Trophoblast cell (in vitro differentiated cells and primary cell): ENCODE results near the gene THAP4.

Source experiments
- DNase-seq, 2 donors: peaks; one replicate each; pipeline ENCODE4 v3.0.0-alpha.2; 2016
- H2AFZ ChIP-seq: 2 replicates; pipeline ENCODE4 v1.6.1; 2013; ENCODE audit warnings: low read length, moderate library complexity, mild to moderate bottlenecking; ENCODE audit not compliant: insufficient read depth, poor library complexity
- H2AK5ac ChIP-seq: 2 replicates; pipeline ENCODE4 v1.6.1; 2013; ENCODE audit warnings: mild to moderate bottlenecking, low read length
- H2BK120ac ChIP-seq: 2 replicates; pipeline ENCODE4 v1.6.1; 2013; ENCODE audit warnings: low read length, mild to moderate bottlenecking, moderate library complexity; ENCODE audit not compliant: insufficient read depth, poor library complexity
- H2BK12ac ChIP-seq: 2 replicates; pipeline ENCODE4 v1.6.1; 2013; ENCODE audit warnings: mild to moderate bottlenecking, low read length, moderate library complexity
- H2BK5ac ChIP-seq: 2 replicates; pipeline ENCODE4 v1.6.1; 2013; ENCODE audit warnings: low read length, low read depth, moderate library complexity, mild to moderate bottlenecking; ENCODE audit not compliant: poor library complexity
- H3K14ac ChIP-seq: 2 replicates; pipeline ENCODE4 v1.6.1; 2013; ENCODE audit warnings: mild to moderate bottlenecking, low read length
- H3K18ac ChIP-seq: 2 replicates; pipeline ENCODE4 v1.6.1; 2013; ENCODE audit warnings: mild to moderate bottlenecking, low read length
- H3K23ac ChIP-seq: 2 replicates; pipeline ENCODE4 v1.6.1; 2013; ENCODE audit warnings: low read length
- H3K27ac ChIP-seq: 2 replicates; pipeline ENCODE4 v1.5.1; 2013; ENCODE audit warnings: low read depth, mild to moderate bottlenecking, inconsistent platforms, low read length, moderate library complexity
- H3K27me3 ChIP-seq: 2 replicates; pipeline ENCODE4 v1.6.1; 2013; ENCODE audit warnings: inconsistent platforms, mild to moderate bottlenecking, low read length, moderate library complexity; ENCODE audit not compliant: insufficient read depth
- H3K36me3 ChIP-seq, 2 experiments: 1 replicate in 1 of 2; 2 replicates in 1 of 2; pipeline ENCODE4 v1.6.1; 2013; ENCODE audit warnings: low read length in 2 of 2, mild to moderate bottlenecking in 2 of 2, moderate library complexity in 1 of 2; ENCODE audit not compliant: insufficient read depth in 2 of 2, control insufficient read depth in 1 of 2
- H3K4ac ChIP-seq: 2 replicates; pipeline ENCODE4 v1.6.1; 2013; ENCODE audit warnings: low read depth, mild to moderate bottlenecking, low read length, moderate library complexity
- H3K4me1 ChIP-seq, 2 experiments: 1 replicate in 1 of 2; 2 replicates in 1 of 2; pipeline ENCODE4 v1.6.1; 2013; ENCODE audit warnings: low read length in 2 of 2, mild to moderate bottlenecking in 2 of 2, moderate library complexity in 1 of 2; ENCODE audit not compliant: insufficient read depth in 2 of 2, control insufficient read depth in 1 of 2
- H3K4me2 ChIP-seq: 2 replicates; pipeline ENCODE4 v1.6.1; 2013; ENCODE audit warnings: inconsistent platforms, mild to moderate bottlenecking, low read length, moderate library complexity
- H3K4me3 ChIP-seq: 2 replicates; pipeline ENCODE4 v1.5.1; 2013; ENCODE audit warnings: mild to moderate bottlenecking, low read depth, low read length, inconsistent platforms
- H3K79me1 ChIP-seq: one replicate; pipeline ENCODE4 v1.6.1; 2013; ENCODE audit warnings: low read length
- H3K79me2 ChIP-seq: 2 replicates; pipeline ENCODE4 v1.6.1; 2013; ENCODE audit warnings: low read length, mild to moderate bottlenecking; ENCODE audit not compliant: control insufficient read depth, insufficient read depth, poor library complexity
- H3K9ac ChIP-seq: 2 replicates; pipeline ENCODE4 v1.6.1; 2013; ENCODE audit warnings: mild to moderate bottlenecking, low read length
- H3K9me3 ChIP-seq: 2 replicates; pipeline ENCODE4 v1.6.1; 2013; ENCODE audit warnings: low read depth, mild to moderate bottlenecking, control low read depth, inconsistent platforms, low read length; ENCODE audit not compliant: insufficient read depth
- H4K12ac ChIP-seq: 2 replicates; pipeline ENCODE4 v1.6.1; 2013; ENCODE audit warnings: low read depth, mild to moderate bottlenecking, low read length, moderate library complexity
- H4K8ac ChIP-seq: 2 replicates; pipeline ENCODE4 v1.6.1; 2013; ENCODE audit warnings: low read depth, mild to moderate bottlenecking, low read length, moderate library complexity
- H4K91ac ChIP-seq: one replicate; pipeline ENCODE4 v1.6.1; 2013; ENCODE audit warnings: low read depth, mild to moderate bottlenecking, low read length, moderate library complexity
- WGBS: extraction: QIAGEN DNeasy Blood & Tissue Kit; methylation state at CpG from one replicate; pipeline ENCODE4 v1.1.7; 2013; ENCODE audit warnings: missing lambda C conversion rate; ENCODE audit not compliant: insufficient read length, insufficient coverage; ENCODE audit errors: extremely low coverage; 5-methylcytosine and 5-hydroxymethylcytosine counted together

Gene THAP4

GRCh38 chr2:241648453-241648852, 11.5 kb upstream of the THAP4 start:
- WGBS, result no CpG with 5 or more reads among the region's 6 CpGs
- Histone ChIP-seq H3K79me2 (peaks cover 2% of the 10 kb centered on the region), H3K14ac (no peak overlapping the region), H3K4me2 (no peak overlapping the region), H3K23ac (no peak overlapping the region), H4K91ac (no peak overlapping the region), H4K12ac (no peak overlapping the region), H3K27ac (no peak overlapping the region), H3K4me3 (no peak overlapping the region), H3K27me3 (no peaks in the 10 kb centered on the region), H3K18ac (no peak overlapping the region), H2BK120ac (no peak overlapping the region), H2BK12ac (no peak overlapping the region), H3K4me1 (peaks cover 2% of the 10 kb centered on the region in 2 experiments), H2AFZ (no peak overlapping the region), H3K4ac (peak overlapping the region; percentile 34), H3K79me1 (no peaks in the 10 kb centered on the region), H3K9me3 (no peaks in the 10 kb centered on the region), H3K36me3 (peaks cover 13 to 24% of the 10 kb centered on the region in 2 experiments), H3K9ac (no peak overlapping the region), H4K8ac (no peak overlapping the region), H2BK5ac (no peak overlapping the region), H2AK5ac (no peak overlapping the region)
- DNase-seq, result no peak

- WGBS, result no CpG with 5 or more reads among the region's 14 CpGs
- Histone ChIP-seq H3K79me2 (peaks cover 4% of the 10 kb centered on the region), H2BK5ac (no peak overlapping the region)
These were observed 9.1 kb upstream of the THAP4 start for GRCh38 chr2:241645915-241646645.

GRCh38 chr2:241645056-241645914, 8.3 kb upstream of the THAP4 start:
- no peak overlapping the region for H3K27ac ChIP-seq
- no peak overlapping the region for H3K4me2 ChIP-seq
- no peaks in the 10 kb centered on the region for H3K9me3 ChIP-seq
- peak overlapping the region; percentile 3 for H3K4ac ChIP-seq
- H2BK120ac ChIP-seq, result no peak overlapping the region
- H3K27me3 ChIP-seq, result no peaks in the 10 kb centered on the region
- peak overlapping the region; percentile 14 for H3K9ac ChIP-seq
- H3K4me3 ChIP-seq, result no peak overlapping the region
- no peak overlapping the region for H2AFZ ChIP-seq
- H2AK5ac ChIP-seq, result no peak overlapping the region
- DNase-seq, result no peak
- no peak overlapping the region for H3K14ac ChIP-seq
- H3K23ac ChIP-seq, result no peak overlapping the region
- H2BK5ac ChIP-seq, result no peak overlapping the region
- peaks cover 0 to 6% of the 10 kb centered on the region in 2 experiments for H3K36me3 ChIP-seq
- no peak overlapping the region for H4K12ac ChIP-seq
- H3K18ac ChIP-seq, result no peak overlapping the region
- H3K79me2 ChIP-seq, result peaks cover 4% of the 10 kb centered on the region
- peaks cover 2% of the 10 kb centered on the region in 2 experiments for H3K4me1 ChIP-seq
- no CpG with 5 or more reads among the region's 26 CpGs for WGBS
- H4K8ac ChIP-seq, result no peak overlapping the region
- H4K91ac ChIP-seq, result no peak overlapping the region
- H2BK12ac ChIP-seq, result no peak overlapping the region
- no peaks in the 10 kb centered on the region for H3K79me1 ChIP-seq

More at GRCh38 chr2:241645915-241646645, 9.1 kb upstream of the THAP4 start:
- H2AFZ ChIP-seq, result no peak overlapping the region
- H3K27ac ChIP-seq, result no peak overlapping the region
- H3K4me1 ChIP-seq, result peaks cover 2% of the 10 kb centered on the region in 2 experiments
- H3K14ac ChIP-seq, result no peak overlapping the region
- H3K36me3 ChIP-seq, result peaks cover 2 to 4% of the 10 kb centered on the region in 2 experiments
- peak overlapping the region; percentile 14 for H3K9ac ChIP-seq
- H3K27me3 ChIP-seq, result no peaks in the 10 kb centered on the region
- H3K23ac ChIP-seq, result no peak overlapping the region
- H4K12ac ChIP-seq, result no peak overlapping the region
- no peak overlapping the region for H2BK12ac ChIP-seq
- H4K91ac ChIP-seq, result no peak overlapping the region
- no peak overlapping the region for H3K4me2 ChIP-seq
- no peak overlapping the region for H2BK120ac ChIP-seq
- peak overlapping the region; percentile 3 for H3K4ac ChIP-seq
- no peak for DNase-seq
- H4K8ac ChIP-seq, result no peak overlapping the region
- H3K18ac ChIP-seq, result no peak overlapping the region
- H2AK5ac ChIP-seq, result no peak overlapping the region
- no peak overlapping the region for H3K4me3 ChIP-seq
- H3K9me3 ChIP-seq, result no peaks in the 10 kb centered on the region
- H3K79me1 ChIP-seq, result no peaks in the 10 kb centered on the region

GRCh38 chr2:241641631-241642030, 4.7 kb upstream of the THAP4 start:
- Histone ChIP-seq H2BK120ac (no peak overlapping the region), H3K27ac (no peak overlapping the region), H3K4me2 (no peak overlapping the region), H3K23ac (no peak overlapping the region), H3K36me3 (peaks cover 6 to 12% of the 10 kb centered on the region in 2 experiments), H4K91ac (no peak overlapping the region), H4K12ac (no peak overlapping the region), H3K4me1 (peaks cover 2 to 6% of the 10 kb centered on the region in 2 experiments), H3K4me3 (no peak overlapping the region), H2AK5ac (no peak overlapping the region), H3K27me3 (no peaks in the 10 kb centered on the region), H2BK12ac (no peak overlapping the region), H2BK5ac (no peak overlapping the region), H3K9ac (no peak overlapping the region), H3K79me2 (peaks cover 10% of the 10 kb centered on the region), H4K8ac (no peak overlapping the region), H2AFZ (no peak overlapping the region), H3K79me1 (peaks cover 9% of the 10 kb centered on the region), H3K14ac (no peak overlapping the region), H3K4ac (peak overlapping the region; percentile 26), H3K9me3 (peaks cover 2% of the 10 kb centered on the region), H3K18ac (no peak overlapping the region)
- no peak for DNase-seq
- WGBS, result no CpG with 5 or more reads among the region's 2 CpGs
